ENCODE results near the gene EXOSC7.

Gene EXOSC7

DNA sequence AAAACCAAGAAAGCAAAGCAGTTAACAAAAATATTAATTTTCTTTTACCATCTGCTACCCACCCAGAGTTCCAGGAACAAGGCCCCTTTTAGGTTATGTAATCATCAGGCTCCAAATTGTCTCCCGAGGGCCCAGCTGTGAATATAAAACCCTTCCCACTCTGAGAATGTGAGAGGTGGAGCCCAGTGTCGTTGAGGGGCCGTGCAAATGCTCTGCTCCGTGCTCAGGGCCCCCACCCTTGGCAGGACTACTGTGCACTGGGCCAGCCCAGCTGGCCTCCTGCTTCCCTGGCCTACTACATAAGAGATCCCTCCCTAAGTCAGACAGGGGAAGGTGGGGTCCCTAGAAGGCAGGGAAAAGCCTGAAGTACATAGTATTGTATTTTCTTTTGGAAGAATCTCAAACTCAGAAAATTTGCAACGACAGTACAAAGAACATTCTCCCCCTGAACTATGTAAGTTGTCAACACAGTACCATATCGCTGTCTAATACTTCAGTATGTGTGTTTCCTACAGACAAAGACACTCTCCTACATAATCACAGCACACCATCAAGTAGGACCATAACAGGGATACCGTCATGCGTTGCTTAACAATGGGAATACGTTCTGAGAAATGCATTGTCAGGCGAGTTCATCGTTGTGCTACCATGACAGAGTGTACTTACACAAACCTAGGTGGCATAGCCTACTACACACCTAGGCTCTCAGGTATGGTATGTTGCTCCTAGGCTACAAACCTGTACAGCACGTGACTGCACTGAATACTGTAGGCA, 45.7 kb downstream of the EXOSC7 start:
- H3K4me3 ChIP-seq (ENCODE audit: low read depth, low read length), result no peak overlapping the region

DNA sequence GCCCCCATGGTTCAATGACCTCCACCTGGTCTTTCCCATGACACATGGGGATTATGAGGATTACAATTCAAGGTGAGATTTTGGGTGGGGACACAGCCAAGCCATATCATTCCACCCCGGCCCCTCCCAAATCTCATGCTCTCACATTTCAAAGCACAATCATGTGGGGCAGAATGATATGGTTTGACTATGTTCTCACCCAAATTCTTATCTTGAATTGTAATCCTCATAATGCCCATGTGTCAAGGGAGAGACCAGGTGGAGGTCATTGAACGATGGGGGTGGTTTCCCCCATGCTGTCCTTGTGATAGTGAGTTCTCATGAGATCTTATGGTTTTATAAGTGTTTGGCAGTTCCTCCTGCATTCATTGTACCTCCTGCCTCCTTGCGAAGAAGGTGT, 47.6 kb downstream of the EXOSC7 start:
- no peak overlapping the region for H3K4me3 ChIP-seq (ENCODE audit: low read depth, low read length)

DNA sequence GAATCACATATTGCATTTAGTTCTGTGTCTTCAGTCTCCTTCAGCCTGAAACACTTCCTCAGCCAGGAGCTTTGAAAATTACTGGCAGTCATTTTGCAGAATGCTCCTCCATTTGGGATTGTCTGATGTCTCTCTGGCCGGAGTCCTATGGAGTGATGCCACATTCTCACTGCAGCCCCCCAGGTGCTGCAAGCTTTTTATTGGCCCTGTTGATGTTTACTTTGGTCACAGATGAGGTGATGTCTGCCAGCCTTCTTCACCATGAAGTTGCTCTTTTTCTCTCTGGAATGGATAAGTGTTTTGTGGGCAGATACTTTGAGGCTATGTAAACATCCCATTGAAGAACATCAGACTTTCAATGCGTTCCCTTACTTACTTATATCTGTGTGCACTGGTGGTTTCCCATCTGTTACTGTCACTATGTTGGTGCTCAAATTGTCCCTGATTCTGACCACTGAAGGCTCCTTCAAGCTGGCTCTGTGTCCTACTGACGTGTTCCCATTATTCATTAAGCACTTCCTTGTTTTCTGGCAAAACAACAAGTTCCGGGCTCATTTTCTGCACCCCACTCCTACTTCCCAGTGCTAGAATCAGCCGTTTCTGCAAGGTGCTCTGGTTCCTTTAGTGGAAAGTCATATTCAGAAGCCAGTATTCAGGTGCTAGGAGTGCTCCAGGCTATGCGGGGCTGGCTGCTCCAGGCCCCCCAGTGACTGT, 48.7 kb downstream of the EXOSC7 start:
- no peak overlapping the region for H3K4me3 ChIP-seq (ENCODE audit: low read depth, low read length)

DNA sequence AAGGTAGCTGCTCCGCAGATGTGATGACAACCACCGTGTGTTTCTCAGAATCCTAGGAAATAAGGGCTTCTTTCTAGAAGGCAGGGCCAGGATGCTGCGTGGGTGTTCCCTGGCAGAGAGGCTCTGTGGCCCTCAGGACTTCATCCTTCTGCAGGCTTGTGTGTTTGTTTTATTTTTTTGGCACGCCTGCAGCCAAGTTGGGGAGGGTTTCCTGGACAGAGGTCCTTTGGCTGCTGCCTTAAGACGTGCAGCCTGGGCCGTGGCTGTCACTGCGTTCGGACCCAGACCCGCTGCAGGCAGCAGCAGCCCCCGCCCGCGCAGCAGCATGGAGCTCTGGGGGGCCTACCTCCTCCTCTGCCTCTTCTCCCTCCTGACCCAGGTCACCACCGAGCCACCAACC, 50.0 kb downstream of the EXOSC7 start, which contains the start of gene CLEC3B:
Gene CLEC3B (plus strand): TSS at position 266 of the 400 bp plus-strand sequence. CDS start 60 bp downstream, at position 326.
- no peak within 1 kb of the TSS for H3K4me3 ChIP-seq (ENCODE audit: low read depth, low read length)

DNA sequence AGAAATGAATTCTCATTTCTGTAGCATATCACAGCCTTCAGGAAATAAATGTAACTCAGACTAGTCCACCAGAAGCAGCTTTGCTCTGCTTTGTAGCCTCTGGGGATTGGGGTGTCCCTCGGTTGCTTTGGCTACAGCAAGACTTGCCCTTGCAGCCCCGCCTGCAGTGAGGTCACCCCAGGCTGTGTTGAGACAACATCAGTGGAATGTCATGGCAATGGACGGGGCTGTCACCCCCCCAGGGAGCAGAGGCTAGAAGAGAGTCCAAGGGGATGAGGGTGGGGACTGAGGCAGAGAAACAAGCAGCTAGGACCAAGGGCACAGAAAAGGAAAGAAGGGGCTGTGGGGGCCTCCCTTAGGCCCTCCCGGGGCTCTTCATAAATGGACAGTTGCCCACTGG, 50.9 kb downstream of the EXOSC7 start:
- H3K4me3 ChIP-seq (ENCODE audit: low read depth, low read length), result no peak overlapping the region

DNA sequence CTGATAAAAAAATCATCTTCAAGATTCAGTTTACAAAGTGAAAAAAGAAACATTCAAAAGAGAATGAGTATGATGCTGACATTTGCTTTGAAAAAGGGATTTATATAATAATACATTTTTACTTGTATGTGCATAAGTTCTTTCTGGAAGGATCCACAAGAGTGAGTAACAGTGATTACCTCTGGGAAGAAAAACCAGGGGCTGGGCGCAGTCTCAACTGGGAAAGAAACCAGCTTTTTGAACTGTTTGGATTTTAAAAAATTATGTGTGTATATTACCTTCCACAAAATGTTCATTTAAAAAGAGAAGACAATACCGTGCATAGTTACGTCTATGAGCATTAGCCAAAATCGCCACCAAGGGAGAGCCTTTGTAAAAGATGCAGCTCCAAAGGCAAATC, 51.4 kb downstream of the EXOSC7 start:
- no peak overlapping the region for H3K4me3 ChIP-seq (ENCODE audit: low read depth, low read length)

DNA sequence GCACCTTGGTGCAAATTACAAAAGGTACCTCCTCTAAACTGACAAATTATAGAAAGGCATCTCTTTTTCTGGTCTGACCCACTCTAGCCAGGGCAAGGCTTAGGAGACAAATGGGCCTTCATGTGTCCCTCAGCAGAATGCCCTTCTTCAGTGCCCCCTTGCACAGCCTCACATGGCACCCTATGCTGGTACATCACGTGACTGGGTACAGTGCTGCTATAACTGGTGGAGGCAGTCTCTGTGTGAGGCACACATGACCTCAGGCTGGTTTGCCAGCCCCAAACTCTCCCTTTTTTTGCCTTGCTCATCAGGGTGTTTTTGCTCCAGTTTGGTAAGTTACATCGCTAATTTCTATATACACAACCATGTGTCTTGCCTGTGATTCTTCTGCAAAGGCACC, 53.2 kb downstream of the EXOSC7 start:
- H3K4me3 ChIP-seq (ENCODE audit: low read depth, low read length), result no peak overlapping the region

DNA sequence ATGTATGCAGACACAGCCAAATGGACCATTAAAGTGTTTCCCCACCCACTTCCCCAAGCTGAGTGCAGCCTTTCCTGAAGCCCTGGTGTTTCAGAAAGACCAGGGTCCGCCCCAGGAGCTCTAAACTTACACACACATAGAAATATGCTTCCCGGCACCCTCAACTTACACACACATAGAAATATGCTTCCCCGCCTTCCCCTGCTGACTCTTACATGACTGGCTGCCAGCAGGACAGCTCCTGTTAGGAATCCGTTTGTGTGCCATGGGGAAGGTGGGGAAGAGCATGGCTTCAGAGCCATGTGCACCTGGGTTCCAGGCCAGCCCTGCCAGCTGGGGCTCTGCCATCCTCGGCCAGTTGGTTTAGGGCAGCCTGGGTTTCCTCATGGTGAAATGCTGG, 53.6 kb downstream of the EXOSC7 start:
- H3K4me3 ChIP-seq (ENCODE audit: low read depth, low read length), result no peak overlapping the region

DNA sequence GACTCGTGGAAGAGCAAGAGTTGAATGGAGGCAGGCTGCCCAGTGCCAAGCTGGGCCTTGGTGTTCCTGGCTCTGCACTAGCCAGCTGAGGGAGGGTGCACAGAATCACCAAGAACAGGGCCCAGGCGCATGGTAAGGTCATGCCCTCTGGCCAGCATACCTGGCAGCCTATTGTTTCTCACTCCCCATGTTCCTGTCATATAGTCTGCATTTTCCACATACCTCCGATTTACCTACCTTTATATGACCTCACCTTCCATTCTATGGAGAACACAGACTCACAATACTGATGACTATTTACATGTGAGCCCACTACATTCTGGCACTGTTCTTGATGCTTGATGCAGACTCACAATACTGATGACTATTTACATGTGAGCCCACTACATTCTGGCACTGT, 55.5 kb downstream of the EXOSC7 start:
- no peak overlapping the region for H3K4me3 ChIP-seq (ENCODE audit: low read depth, low read length)

DNA sequence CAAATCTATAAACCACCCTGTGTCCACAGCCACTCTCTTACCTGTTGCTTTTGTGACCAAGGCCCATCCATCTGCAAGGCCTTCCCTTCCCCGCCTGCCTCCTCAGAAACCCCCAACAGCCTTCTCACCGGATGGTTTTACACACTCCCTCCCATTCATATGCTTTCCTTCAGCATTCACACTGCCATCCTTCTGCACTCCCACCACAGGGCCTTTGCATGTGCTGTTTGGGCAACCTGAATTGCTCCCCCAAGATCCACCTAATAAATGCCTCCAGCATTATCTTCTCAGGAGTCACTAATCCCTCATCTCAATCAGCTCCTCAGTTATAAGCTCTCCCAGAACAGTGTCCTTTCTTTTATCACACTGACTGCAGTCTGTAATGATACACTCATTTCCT, 56.1 kb downstream of the EXOSC7 start:
- H3K4me3 ChIP-seq (ENCODE audit: low read depth, low read length), result no peak overlapping the region

DNA sequence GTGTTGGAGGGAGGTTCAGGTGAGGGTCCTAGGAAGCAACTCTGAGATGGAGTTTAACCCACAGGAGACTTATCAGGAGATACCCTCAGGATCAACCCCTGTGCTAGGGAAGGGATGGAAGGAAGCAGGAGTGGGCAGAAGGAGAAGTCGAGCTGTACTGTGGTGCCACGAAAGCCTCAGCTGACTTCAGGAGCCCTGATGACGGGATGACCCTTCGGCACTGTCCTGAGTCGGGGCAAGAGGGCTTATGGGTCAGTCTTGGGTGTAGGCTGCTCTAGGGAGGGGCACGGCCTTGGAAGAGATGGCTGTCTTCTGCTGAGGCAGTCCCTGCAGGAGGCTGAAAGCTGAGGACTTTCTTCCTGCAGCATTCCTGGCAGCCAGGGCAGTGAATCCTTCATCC, 57.7 kb downstream of the EXOSC7 start:
- no peak overlapping the region for H3K4me3 ChIP-seq (ENCODE audit: low read depth, low read length)

DNA sequence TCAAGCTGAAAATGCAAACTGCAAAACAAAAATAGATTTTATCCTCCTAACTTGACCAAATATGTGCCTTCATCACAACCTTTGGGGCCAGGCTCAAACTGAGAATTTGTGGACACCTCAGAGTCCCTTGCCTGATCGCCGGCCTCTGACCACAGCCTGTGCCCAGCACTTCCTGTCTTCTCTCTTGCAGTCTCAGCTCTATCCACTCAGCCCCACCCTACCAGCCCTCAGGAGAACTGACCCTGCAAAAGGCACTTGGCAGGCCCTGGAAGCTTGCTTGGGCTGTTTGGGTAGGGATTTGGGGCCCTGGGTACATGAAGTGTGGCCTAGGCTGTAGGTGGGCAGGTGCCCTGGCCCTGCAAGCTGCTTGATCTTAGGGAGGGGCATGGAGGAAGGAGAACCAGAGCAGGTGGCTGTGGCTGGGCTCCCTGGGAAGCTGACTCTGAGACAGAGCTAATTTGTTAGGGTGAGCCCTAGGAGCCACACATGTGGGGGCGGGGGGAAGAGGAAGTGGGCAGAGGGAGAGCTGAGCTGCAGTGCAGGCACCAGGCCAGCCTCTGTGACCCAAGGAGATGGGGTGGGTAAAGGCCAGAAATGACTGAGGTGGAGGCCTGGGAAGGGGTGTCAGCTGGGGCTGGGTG, 58.7 kb downstream of the EXOSC7 start:
- H3K4me3 ChIP-seq (ENCODE audit: low read depth, low read length), result no peak overlapping the region

DNA sequence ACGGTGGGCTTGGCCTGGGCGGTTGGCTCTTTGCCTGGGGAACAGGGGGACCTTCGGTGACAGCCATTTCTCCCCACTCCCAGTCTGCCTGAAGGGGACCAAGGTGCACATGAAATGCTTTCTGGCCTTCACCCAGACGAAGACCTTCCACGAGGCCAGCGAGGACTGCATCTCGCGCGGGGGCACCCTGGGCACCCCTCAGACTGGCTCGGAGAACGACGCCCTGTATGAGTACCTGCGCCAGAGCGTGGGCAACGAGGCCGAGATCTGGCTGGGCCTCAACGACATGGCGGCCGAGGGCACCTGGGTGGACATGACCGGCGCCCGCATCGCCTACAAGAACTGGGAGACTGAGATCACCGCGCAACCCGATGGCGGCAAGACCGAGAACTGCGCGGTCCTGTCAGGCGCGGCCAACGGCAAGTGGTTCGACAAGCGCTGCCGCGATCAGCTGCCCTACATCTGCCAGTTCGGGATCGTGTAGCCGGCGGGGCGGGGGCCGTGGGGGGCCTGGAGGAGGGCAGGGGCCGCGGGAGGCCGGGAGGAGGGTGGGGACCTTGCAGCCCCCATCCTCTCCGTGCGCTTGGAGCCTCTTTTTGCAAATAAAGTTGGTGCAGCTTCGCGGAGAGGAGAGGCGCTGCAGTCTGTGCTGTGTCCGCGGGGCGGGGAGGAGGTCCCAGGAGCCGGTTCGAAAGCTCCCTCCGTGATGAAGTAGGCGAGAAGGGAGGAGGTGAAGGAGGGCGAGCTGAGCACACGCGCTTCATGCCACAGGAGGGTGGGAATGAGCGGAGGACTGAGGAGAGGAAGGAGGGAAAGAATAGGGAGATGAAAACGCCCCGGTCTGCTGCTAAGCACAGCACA, 59.6 kb downstream of the EXOSC7 start:
- no peak overlapping the region for H3K4me3 ChIP-seq (ENCODE audit: low read depth, low read length)

DNA sequence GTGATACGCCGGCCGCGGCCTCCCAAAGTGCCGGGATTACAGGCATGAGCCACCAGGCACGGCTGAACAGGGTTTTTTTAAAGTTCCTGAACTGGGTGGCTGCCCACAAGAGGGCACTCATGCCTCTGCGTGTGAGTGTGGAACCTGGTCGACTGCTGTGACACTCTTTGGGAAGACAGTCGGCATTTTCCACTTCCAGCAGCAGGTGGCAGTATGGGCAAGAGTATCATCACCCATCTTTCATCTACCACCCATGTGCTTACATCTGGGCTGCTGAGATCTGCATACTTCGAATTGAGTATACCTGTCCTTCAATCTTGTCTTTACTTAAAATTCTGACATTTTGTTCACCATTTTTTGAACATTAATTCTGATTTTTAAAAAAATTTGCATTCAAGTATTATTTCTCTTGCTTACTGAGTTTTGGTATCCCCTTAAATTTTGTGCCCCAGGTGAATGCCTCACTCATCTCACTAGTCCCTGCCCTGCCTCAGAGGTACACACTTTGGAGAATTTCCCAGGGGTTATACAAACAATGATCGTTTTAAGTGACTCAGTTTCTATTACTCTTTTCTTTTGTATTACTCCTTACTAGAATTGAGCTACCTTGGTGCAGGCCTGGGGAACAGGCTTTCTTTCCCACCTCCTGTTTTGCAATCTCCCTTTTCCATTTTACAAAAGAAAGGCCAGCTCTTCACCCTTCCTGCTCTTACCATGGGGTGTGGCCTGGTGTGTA, 61.8 kb downstream of the EXOSC7 start:
- no peak overlapping the region for H3K4me3 ChIP-seq (ENCODE audit: low read depth, low read length)

DNA sequence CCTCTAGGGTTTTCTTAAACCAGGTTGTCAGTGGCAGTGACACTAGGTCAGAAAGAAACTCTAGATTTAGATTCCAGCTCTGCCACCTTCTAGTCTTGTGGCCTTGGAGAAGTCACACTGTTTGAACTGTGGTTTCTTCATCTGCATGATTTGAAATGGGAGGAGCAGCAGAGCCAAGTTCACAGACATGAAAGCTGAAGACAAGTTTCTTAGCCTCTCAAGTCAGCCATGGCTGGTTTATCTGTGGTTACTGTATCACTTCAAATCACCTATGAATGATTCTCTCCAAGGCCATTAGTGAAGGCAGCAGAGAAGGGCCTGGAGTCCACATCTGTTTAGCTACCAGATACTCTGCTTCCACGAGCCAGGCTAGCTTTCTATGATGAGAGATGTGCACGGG, 65.6 kb downstream of the EXOSC7 start:
- H3K4me3 ChIP-seq (ENCODE audit: low read depth, low read length), result no peak overlapping the region

DNA sequence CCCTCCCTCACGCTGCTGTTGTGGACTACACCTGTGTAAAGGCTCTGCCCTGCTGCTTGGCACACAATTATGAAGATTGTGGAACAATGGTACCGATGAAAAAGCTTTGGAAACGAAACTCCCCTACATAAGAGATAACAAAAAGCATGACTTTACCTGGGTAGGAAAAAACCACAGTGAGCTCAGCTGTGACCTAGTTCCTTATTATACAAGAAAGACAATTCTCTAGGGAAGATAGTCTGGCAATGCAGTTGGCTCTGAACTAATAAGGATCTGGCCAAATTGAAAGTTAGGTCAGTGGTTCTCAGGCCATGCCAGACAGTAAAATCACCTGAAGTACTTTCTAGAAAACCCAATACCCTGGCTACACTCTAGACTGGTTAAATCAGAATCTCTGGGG, 66.1 kb downstream of the EXOSC7 start:
- no peak overlapping the region for H3K4me3 ChIP-seq (ENCODE audit: low read depth, low read length)

DNA sequence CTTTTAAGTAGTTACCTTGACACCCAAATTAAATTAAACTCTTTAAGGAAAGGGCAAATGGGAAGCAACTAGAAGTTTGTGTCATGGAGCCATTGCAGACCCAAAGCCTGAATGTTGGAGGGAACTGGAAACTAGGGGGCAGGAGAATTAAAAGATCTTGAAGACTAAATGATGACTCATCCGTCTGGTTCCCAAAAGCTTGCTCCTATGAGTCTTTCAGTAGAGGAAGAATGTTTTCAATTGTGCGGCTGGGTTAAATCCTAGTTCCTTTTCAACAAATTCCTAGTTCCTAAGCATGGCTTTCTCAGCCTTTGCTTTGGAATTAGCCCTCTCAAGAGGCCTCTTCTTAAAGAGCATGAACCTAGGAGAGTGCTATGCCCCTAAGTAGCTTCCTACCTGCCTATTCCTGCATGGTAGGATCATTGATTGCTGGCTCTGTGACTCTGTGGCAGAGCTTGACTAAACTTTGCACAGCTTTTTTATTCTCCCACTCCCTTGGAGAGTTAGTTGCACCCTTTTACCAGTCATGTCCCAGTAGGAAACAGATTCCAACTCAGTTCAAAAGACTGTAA, 67.8 kb downstream of the EXOSC7 start:
- H3K4me3 ChIP-seq (ENCODE audit: low read depth, low read length), result no peak overlapping the region

DNA sequence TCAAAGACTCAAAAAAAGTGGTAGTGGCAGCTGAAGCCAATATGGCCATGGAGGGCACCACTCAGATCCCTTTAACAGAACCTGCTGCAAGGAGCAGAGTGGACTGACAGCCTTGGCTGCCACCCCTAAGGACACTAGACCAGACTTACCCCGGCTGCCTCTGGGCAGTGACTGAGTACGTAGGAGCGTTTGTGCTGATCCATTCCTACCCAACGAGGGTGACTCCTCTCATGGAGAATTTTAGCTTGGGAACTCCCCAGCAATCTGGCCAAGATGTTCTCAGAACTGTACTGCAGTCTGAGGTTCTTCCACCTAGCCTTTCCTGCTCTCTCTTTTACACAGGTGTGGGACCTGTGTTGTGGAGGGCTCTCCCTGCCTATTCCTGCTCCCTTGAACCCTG, 72.2 kb downstream of the EXOSC7 start:
- no peak overlapping the region for H3K4me3 ChIP-seq (ENCODE audit: low read depth, low read length)

DNA sequence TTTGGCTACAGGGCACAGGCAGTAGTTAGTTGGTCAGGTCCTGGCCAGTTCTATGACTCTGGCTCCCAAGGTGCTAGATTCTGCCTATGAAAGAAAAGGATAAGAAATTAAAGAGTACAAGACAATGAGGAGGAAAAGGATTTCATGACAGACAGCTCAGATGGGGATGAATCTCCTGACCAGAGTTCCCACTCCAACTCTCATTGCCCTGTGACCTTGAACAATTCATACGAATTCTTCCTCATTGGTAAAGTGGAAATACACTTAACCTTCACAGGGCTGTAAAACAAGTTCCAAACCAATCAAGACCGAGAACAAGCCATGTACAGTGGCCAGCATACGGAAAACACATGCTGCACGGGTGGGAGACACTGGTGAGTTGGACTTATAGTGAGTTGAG, 73.8 kb downstream of the EXOSC7 start:
- no peak overlapping the region for H3K4me3 ChIP-seq (ENCODE audit: low read depth, low read length)

DNA sequence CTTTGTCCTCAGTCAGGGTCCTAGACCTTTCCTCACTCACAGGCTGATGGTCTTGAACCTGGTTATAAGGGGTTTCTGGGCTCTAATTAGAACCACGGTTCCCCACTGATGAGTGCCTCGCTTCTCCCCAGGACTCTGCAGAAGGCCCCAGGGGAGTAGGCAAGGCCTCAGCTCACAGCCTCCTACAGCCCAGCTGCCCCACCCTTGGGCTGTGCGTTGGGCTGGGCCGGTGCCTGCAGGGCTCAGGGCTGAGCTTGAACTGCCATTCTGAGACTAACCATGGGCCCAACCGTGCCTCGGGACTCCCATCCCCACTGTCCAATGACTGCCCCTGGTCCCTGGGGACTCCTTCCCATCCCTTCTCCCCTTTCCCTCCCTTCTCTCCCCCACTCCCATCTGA, 75.6 kb downstream of the EXOSC7 start:
- no peak overlapping the region for H3K4me3 ChIP-seq (ENCODE audit: low read depth, low read length)

Data from iPS-11a (cell line).